GM20000 (cell line): ENCODE measurements around the gene KLF1.
"Not testable (repeated sequence)": the region's sequence is repeated elsewhere in the genome, so short reads cannot be mapped to it uniquely, and the experiment has no call there.

ENCODE experiments used
- DNase-seq: peaks from one replicate; pipeline ENCODE4 v3.0.0; 2012; ENCODE audit warnings: low spot score
- CTCF ChIP-seq: IDR thresholded peaks from 2 replicates; pipeline ENCODE4 v1.5.1; 2012; ENCODE audit warnings: mild to moderate bottlenecking, control low read depth; ENCODE audit errors: extremely low read depth, missing control alignments

The KLF1 gene

DNA sequence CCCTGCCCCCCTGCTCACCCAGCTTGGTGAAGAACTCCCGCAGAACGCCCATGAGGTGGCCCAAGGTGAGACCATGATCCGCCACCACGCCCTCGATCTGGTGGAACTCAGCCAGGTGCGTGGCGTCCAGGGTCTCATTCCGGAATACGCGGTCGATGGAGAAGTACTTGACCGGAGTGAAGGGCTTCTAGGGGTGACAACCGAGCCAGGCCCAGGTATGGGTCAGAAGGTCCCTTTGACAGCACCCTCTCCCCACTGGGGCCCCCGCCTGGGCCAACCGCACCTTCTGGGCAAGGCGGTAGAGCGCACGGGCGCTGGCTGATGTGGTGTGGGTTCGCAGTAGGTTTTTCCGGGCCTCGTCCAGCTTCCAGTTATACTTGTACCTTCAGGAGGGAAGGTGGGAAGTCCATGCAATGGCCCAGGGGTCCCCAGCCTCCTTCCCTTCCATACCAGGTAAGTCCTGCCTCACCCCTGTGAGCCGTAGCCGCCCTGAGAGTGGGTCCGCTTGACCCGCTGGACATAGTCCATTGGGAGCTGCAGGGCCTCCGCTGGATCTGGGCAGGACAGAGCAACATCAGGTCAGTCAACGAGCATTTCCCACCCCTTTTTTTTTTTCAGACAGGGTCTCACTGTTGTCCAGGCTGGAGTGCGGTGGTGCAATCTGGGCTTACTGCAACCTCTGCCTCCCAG lies 37.8 kb upstream of the KLF1 start:
- TF ChIP-seq CTCF = no peak
- DNase-seq = no peak

- TF ChIP-seq CTCF = no peak
- no peak for DNase-seq
These were observed 36.0 kb upstream of the KLF1 start for GRCh38 chr19:12922959-12923358.

DNA sequence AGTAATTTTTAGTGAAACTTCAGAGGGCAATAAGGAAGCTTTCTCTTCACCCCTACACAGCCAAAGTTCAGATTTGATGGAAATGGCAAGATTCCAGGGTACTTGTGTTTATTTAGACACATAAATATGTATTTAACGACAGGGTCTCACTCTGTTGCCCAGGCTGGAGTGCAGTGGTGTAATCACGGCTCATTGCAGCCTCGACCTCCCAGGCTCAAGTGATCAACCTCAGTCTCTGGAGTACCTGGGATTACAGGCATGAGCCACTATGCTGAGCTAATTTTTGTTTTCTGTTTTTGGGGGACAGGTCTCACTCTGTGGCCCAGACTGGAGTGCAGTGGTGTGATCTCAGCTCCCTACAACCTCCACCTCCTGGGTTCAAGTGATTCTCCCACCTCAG lies 34.0 kb upstream of the KLF1 start:
- no peak for TF ChIP-seq CTCF
- no peak for DNase-seq

DNA sequence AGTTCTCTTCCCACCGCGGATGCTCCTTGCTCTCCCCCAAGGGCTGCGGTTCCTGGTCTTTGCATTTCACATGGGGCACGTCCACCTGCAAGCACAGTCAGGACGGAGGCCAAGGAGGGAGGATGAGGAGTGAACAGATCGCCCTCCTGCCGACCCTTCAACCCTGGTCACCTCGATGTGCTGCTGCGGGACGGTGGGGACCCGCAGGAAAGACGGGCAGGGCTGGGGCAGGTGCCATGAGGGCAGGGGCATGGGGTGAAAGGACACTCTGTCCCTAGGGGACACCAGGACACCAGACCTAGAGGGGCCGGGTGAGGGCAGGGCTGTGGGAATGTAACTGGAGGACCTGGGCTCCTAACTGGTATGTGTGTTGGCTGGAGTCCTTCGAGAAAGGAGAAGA lies 31.3 kb upstream of the KLF1 start:
- no peak for TF ChIP-seq CTCF
- no peak for DNase-seq

DNA sequence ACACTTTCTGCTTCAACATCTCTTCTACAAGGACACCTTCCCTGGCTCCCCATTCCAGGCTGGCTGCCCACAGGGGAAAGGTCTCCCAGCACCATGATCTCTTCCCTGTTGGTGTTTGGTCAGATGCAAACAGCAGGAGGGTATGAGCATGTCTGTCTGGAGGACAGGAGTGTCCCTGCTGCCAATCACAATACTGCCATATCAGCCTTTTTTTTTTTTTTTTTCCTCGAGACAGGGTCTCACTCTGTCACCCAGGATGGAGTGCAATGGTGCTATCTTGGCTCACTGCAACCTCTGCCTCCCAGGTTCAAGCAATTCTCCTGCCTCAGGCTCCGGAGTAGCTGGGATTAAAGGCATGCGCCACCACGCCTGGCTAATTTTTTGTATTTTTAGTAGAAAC lies 28.9 kb upstream of the KLF1 start:
- DNase-seq = not testable (repeated sequence)

GRCh38 chr19:12913851-12914690 lies 27.1 kb upstream of the KLF1 start:
- DNase-seq = peak; percentile 41
- TF ChIP-seq CTCF = no peak

- no peak for DNase-seq
- no peak for TF ChIP-seq CTCF
These were observed 26.1 kb upstream of the KLF1 start for GRCh38 chr19:12913011-12913561.
